Keratinocyte (primary cell): ENCODE data around the gene MEIS2. TPM values are rescaled to one million over a fixed set of nuclear protein-coding genes. Genes with fewer than 3 reads are reported as not detected.

ENCODE experiments used
- DNase-seq: peaks from one replicate; pipeline ENCODE4 v3.0.0-alpha.2; 2011; ENCODE audit warnings: low read depth, missing footprints, low spot score
- FAIRE-seq: peaks from 2 replicates; lab custom pipeline; 2011; peaks lifted over from hg19 to GRCh38; lab: Jason Lieb, UNC
- H2AFZ ChIP-seq: 2 replicates; pipeline ENCODE4 v1.6.0; 2012; ENCODE audit warnings: low read length, control low read depth, inconsistent platforms; ENCODE audit not compliant: control insufficient read depth
- H3K27ac ChIP-seq: 2 replicates; pipeline ENCODE4 v1.5.1; 2011; ENCODE audit warnings: low read length; ENCODE audit not compliant: control insufficient read depth, insufficient read depth
- H3K27me3 ChIP-seq: 3 replicates; pipeline ENCODE4 v1.6.0; 2011; ENCODE audit warnings: low read length; ENCODE audit not compliant: control insufficient read depth, insufficient read depth; ENCODE audit errors: extremely low read depth
- H3K36me3 ChIP-seq, 2 experiments: 2 replicates in 1 of 2; 3 replicates in 1 of 2; pipeline ENCODE4 v1.5.1; 2011; ENCODE audit warnings: low read length in 2 of 2, mild to moderate bottlenecking in 1 of 2; ENCODE audit not compliant: control insufficient read depth in 2 of 2, insufficient read depth in 2 of 2; ENCODE audit errors: extremely low read depth in 1 of 2
- H3K4me1 ChIP-seq: 3 replicates; pipeline ENCODE4 v1.5.1; 2011; ENCODE audit warnings: low read length; ENCODE audit not compliant: control insufficient read depth, insufficient read depth; ENCODE audit errors: extremely low read depth
- H3K4me2 ChIP-seq: 3 replicates; pipeline ENCODE4 v1.6.0; 2011; ENCODE audit warnings: low read depth, low read length; ENCODE audit not compliant: control insufficient read depth, insufficient read depth; ENCODE audit errors: extremely low read depth
- H3K4me3 ChIP-seq, 3 experiments: fragments of 200-600 bp in 1 of 3; sonication (generic) in 1 of 3; 2 replicates in 2 of 3; 3 replicates in 1 of 3; pipeline ENCODE4 v1.5.1; 2011 to 2016; ENCODE audit warnings: low read length in 3 of 3, mild to moderate bottlenecking in 3 of 3, control low read depth in 2 of 3, inconsistent platforms in 1 of 3, low read depth in 1 of 3, mixed read lengths in 1 of 3, mixed run types in 1 of 3, moderate library complexity in 1 of 3; ENCODE audit not compliant: control insufficient read depth in 2 of 3, insufficient read depth in 2 of 3; ENCODE audit errors: extremely low read depth in 1 of 3
- H3K79me2 ChIP-seq: 2 replicates; pipeline ENCODE4 v1.6.0; 2012; ENCODE audit warnings: low read length; ENCODE audit not compliant: control insufficient read depth, insufficient read depth
- H3K9ac ChIP-seq: 3 replicates; pipeline ENCODE4 v1.6.0; 2011; ENCODE audit warnings: low read length; ENCODE audit not compliant: control insufficient read depth, insufficient read depth; ENCODE audit errors: extremely low read depth
- H3K9me1 ChIP-seq: 3 replicates; pipeline ENCODE4 v1.6.0; 2011; ENCODE audit warnings: low read length; ENCODE audit not compliant: control insufficient read depth, insufficient read depth; ENCODE audit errors: extremely low read depth
- H3K9me3 ChIP-seq: 2 replicates; pipeline ENCODE4 v1.5.1; 2012; ENCODE audit warnings: low read depth, low read length; ENCODE audit not compliant: control insufficient read depth
- H4K20me1 ChIP-seq: 3 replicates; pipeline ENCODE4 v1.6.0; 2011; ENCODE audit warnings: low read length; ENCODE audit not compliant: control insufficient read depth, insufficient read depth; ENCODE audit errors: extremely low read depth
- CTCF ChIP-seq, 3 experiments: IDR thresholded peaks in 1 of 3; conservative IDR thresholded peaks in 1 of 3; optimal IDR thresholded peaks in 1 of 3; 2 replicates in 2 of 3; 3 replicates in 1 of 3; pipeline versions ENCODE3 to v1.5.1; 2011; ENCODE audit warnings: low read length in 3 of 3, mild to moderate bottlenecking in 3 of 3, moderate library complexity in 2 of 3, control low read depth in 1 of 3, inconsistent platforms in 1 of 3; ENCODE audit not compliant: insufficient read depth in 2 of 3; ENCODE audit errors: extremely low read depth in 1 of 3
- EZH2 ChIP-seq: IDR thresholded peaks from one replicate; pipeline ENCODE4 v1.6.1; 2012; ENCODE audit warnings: inconsistent platforms, mild to moderate bottlenecking, low read length, moderate library complexity
- dilution Hi-C: fragments of 300-500 bp; cut with MboI; formaldehyde crosslinking; loops from one replicate; pipeline ENCODE4 v1.7.0; 2020; ENCODE audit warnings: low sequenced_read_pairs; ENCODE audit not compliant: extremely low pct_ligation_motif_present
- polyA plus RNA-seq, 5 experiments: library from polyadenylated mRNA; depleted of rRNA in 3 of 5; stranded (reverse) in 3 of 5; stranded (forward) in 1 of 5; unstranded in 1 of 5; fragments of >200 nt; gene quantifications; 1 replicate in 1 of 5; 2 replicates in 3 of 5; 3 replicates in 1 of 5; pipeline versions ENCODE4 v1.2.1 to v1.2.3, GENCODE V29; 2011 to 2012; ENCODE audit warnings: missing spikeins in 2 of 5, low read depth in 1 of 5, low replicate concordance in 1 of 5

MEIS2 gene
- polyA plus RNA-seq, 1 donor (not counting 4 experiments of a cell fraction or from before 2014, with no cell fraction given): 11.4 TPM

DNA sequence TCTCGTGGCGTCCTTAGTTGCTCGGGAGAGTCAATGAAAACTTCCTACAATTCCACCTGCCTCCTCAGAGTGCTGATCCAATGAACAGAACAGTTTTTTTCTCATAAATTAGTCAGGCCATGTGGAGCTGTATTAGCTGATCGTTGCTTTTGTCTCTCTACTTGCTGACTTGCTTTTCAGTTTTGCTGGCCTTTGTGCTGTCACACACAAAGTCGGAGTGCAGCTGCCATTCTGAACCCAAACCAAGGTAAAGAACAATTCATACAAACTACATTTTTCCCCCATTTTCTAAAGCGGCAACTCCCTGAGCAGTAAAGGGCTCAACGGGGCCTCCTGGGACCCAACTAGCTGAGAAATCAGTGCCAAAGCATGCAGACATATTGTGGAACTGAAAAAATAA, 43.1 kb downstream of the MEIS2 start:
- FAIRE-seq (no peak), DNase-seq (no peak)
- Histone ChIP-seq H3K27me3 (no peaks in the 10 kb centered on the region), H4K20me1 (no peaks in the 10 kb centered on the region), H3K4me1 (peaks cover 37% of the 10 kb centered on the region), H3K79me2 (no peaks in the 10 kb centered on the region), H3K4me2 (no peak overlapping the region), H3K4me3 (no peak overlapping the region), H3K9me1 (peaks cover 3% of the 10 kb centered on the region), H2AFZ (no peak overlapping the region), H3K9me3 (no peaks in the 10 kb centered on the region), H3K9ac (no peak overlapping the region), H3K27ac (no peak overlapping the region), H3K36me3 (no peaks in the 10 kb centered on the region)
- TF ChIP-seq EZH2 (no peak), CTCF (optimal IDR thresholded peaks at IDR 0.05 in 1 of 3, IDR thresholded peaks at IDR 0.05 in 1 of 3, conservative IDR thresholded peaks at IDR 0.05 in 1 of 3; ENCODE audit: extremely low read depth in 1 of 3, insufficient read depth in 2 of 3, low read length in 3 of 3) (no peak)
- dilution Hi-C loops: no loop called here

- Histone ChIP-seq H3K9me1 (peaks cover 3% of the 10 kb centered on the region), H2AFZ (peak overlapping the region; percentile 54), H3K36me3 (no peaks in the 10 kb centered on the region), H3K79me2 (no peaks in the 10 kb centered on the region), H3K9ac (no peak overlapping the region), H3K4me3 (peak overlapping the region in 1 of 3 experiments; percentile 11), H3K27ac (peak overlapping the region; percentile 41), H3K27me3 (no peaks in the 10 kb centered on the region), H3K4me2 (peak overlapping the region; percentile 67), H3K4me1 (peaks cover 37% of the 10 kb centered on the region), H3K9me3 (no peaks in the 10 kb centered on the region), H4K20me1 (no peaks in the 10 kb centered on the region)
- dilution Hi-C loops: no loop called here
- no peak for FAIRE-seq
- no peak for DNase-seq
- TF ChIP-seq CTCF (optimal IDR thresholded peaks at IDR 0.05 in 1 of 3, IDR thresholded peaks at IDR 0.05 in 1 of 3, conservative IDR thresholded peaks at IDR 0.05 in 1 of 3; ENCODE audit: extremely low read depth in 1 of 3, insufficient read depth in 2 of 3, low read length in 3 of 3) (no peak), EZH2 (no peak)
Observed at GRCh38 chr15:37056177-37057121, 43.9 kb downstream of the MEIS2 start.
